Measurements from ENCODE around the gene RNH1. TPM values are rescaled to one million over a fixed set of nuclear protein-coding genes. Genes with fewer than 3 reads are reported as not detected.
A peak's percentile ranks its signal among the peaks of the same experiment; 100 is the strongest.
"Not testable (repeated sequence)": the region's sequence is repeated elsewhere in the genome, so short reads cannot be mapped to it uniquely, and the experiment has no call there.

Gene RNH1
- total RNA-seq, 5 donors from 2014 or later (not counting 1 experiment from before 2014, with no cell fraction given): 126 to 141 (median 131) TPM

- Mint-ChIP-seq H3K4me1 (peaks cover 4 to 7% (median 5%) of the 10 kb centered on the region in 3 donors), H3K4me3 (no peak overlapping the region), H3K27ac (no peak overlapping the region), H3K36me3 (no peaks in the 10 kb centered on the region), H3K27me3 (no peaks in the 10 kb centered on the region), H3K9me3 (peaks cover 0 to 3% (median 0%) of the 10 kb centered on the region in 3 donors)
- CTCF ChIA-PET: interaction anchor here in 1 of 2 donors (0.6 kb wide), 1 partner anchor 1447 kb away, joined by 3 read pairs; no protein-coding TSS in a partner anchor
- DNase-seq (no peak), ATAC-seq (replicated peaks in 1 of 4) (no peak)
- Histone ChIP-seq H3K4me1 (ENCODE audit: control insufficient read depth in 1 of 2, extremely low read depth in 1 of 2, insufficient read depth in 2 of 2, low read length in 2 of 2) (peaks cover 2 to 7% of the 10 kb centered on the region in 2 experiments), H3K36me3 (ENCODE audit: control insufficient read depth in 2 of 2, extremely low read depth in 1 of 2, insufficient read depth in 1 of 2, low read length in 1 of 2) (no peaks in the 10 kb centered on the region), H3K4me3 (ENCODE audit: control insufficient read depth in 1 of 2, extremely low read depth in 1 of 2, low read length in 1 of 2) (no peak overlapping the region), H3K9me3 (no peaks in the 10 kb centered on the region), H3K27ac (ENCODE audit: low read length) (no peak overlapping the region), H3K27me3 (replicated peaks in 1 of 2; ENCODE audit: control insufficient read depth in 2 of 2, extremely low read depth in 1 of 2, insufficient read depth in 2 of 2, low read length in 1 of 2) (no peaks in the 10 kb centered on the region)
- WGBS (ENCODE audit: insufficient coverage): 93% methylated on average over 35 of the region's 39 CpGs
- POLR2A ChIA-PET: no interaction called here
These were observed 13.6 kb upstream of the RNH1 start for GRCh38 chr11:520428-521176.

GRCh38 chr11:518463-519202 is 11.6 kb upstream of the RNH1 start:
- Histone ChIP-seq H3K36me3 (ENCODE audit: control insufficient read depth in 2 of 2, extremely low read depth in 1 of 2, insufficient read depth in 1 of 2, low read length in 1 of 2) (no peaks in the 10 kb centered on the region), H3K4me3 (ENCODE audit: control insufficient read depth in 1 of 2, extremely low read depth in 1 of 2, low read length in 1 of 2) (peak overlapping the region; percentile 23 to 28), H3K4me1 (ENCODE audit: control insufficient read depth in 1 of 2, extremely low read depth in 1 of 2, insufficient read depth in 2 of 2, low read length in 2 of 2) (peaks cover 2 to 7% of the 10 kb centered on the region in 2 experiments), H3K9me3 (no peaks in the 10 kb centered on the region), H3K27me3 (replicated peaks in 1 of 2; ENCODE audit: control insufficient read depth in 2 of 2, extremely low read depth in 1 of 2, insufficient read depth in 2 of 2, low read length in 1 of 2) (no peaks in the 10 kb centered on the region), H3K27ac (ENCODE audit: low read length) (peak overlapping the region; percentile 44)
- ATAC-seq (replicated peaks in 1 of 4) (peak; percentile 84 to 98 (median 94)), DNase-seq (peak; percentile 64 to 97 (median 85))
- ChIA-PET CTCF (interaction anchor here (0.6 to 2.0 kb wide), 6 partner anchors 10 to 937 kb away, joined by 3 to 10 read pairs (median 3); partner anchors contain the start of gene RNH1 (in 1 of the 2)), POLR2A (interaction anchor here in 1 of 2 donors (0.6 kb wide), 1 partner anchor 304 kb away, joined by 5 read pairs; no protein-coding TSS in a partner anchor)
- Mint-ChIP-seq H3K9me3 (peaks cover 0 to 3% (median 0%) of the 10 kb centered on the region in 3 donors), H3K27ac (peak overlapping the region; percentile 84 to 89), H3K4me1 (peaks cover 4 to 7% (median 5%) of the 10 kb centered on the region in 3 donors), H3K4me3 (peak overlapping the region; percentile 71 to 83 (median 76)), H3K27me3 (no peaks in the 10 kb centered on the region), H3K36me3 (no peaks in the 10 kb centered on the region)
- WGBS (ENCODE audit: insufficient coverage): 3% methylated on average over 64 of the region's 74 CpGs

- CTCF ChIA-PET; H3K4me1 Mint-ChIP-seq; H3K36me3 ChIP-seq (ENCODE audit: control insufficient read depth in 2 of 2, extremely low read depth in 1 of 2, insufficient read depth in 1 of 2, low read length in 1 of 2); ATAC-seq (replicated peaks in 1 of 4); H3K9me3 Mint-ChIP-seq; H3K27me3 Mint-ChIP-seq; H3K4me3 ChIP-seq (ENCODE audit: control insufficient read depth in 1 of 2, extremely low read depth in 1 of 2, low read length in 1 of 2); H3K27ac ChIP-seq (ENCODE audit: low read length); H3K4me3 Mint-ChIP-seq; H3K4me1 ChIP-seq (ENCODE audit: control insufficient read depth in 1 of 2, extremely low read depth in 1 of 2, insufficient read depth in 2 of 2, low read length in 2 of 2); H3K27me3 ChIP-seq (replicated peaks in 1 of 2; ENCODE audit: control insufficient read depth in 2 of 2, extremely low read depth in 1 of 2, insufficient read depth in 2 of 2, low read length in 1 of 2); H3K9me3 ChIP-seq; POLR2A ChIA-PET; DNase-seq; H3K36me3 Mint-ChIP-seq: not testable (repeated sequence)
- 92% methylated on average over 15 of the region's 43 CpGs for WGBS (ENCODE audit: insufficient coverage)
- H3K27ac Mint-ChIP-seq: peak overlapping the region in 1 of 2 donors; percentile 34
These were observed 10.1 kb upstream of the RNH1 start for GRCh38 chr11:516918-517685.

- DNase-seq (no peak), ATAC-seq (replicated peaks in 1 of 4) (no peak)
- CTCF ChIA-PET: interaction anchor here in 1 of 2 donors (0.7 kb wide), 1 partner anchor 266 kb away, joined by 3 read pairs; no protein-coding TSS in a partner anchor
- no CpG with 5 or more reads among the region's 4 CpGs for WGBS (ENCODE audit: insufficient coverage)
- Histone ChIP-seq H3K4me3 (ENCODE audit: control insufficient read depth in 1 of 2, extremely low read depth in 1 of 2, low read length in 1 of 2) (no peak overlapping the region), H3K27ac (ENCODE audit: low read length) (no peak overlapping the region), H3K36me3 (ENCODE audit: control insufficient read depth in 2 of 2, extremely low read depth in 1 of 2, insufficient read depth in 1 of 2, low read length in 1 of 2) (peaks cover 2% of the 10 kb centered on the region in 2 donors), H3K9me3 (no peaks in the 10 kb centered on the region), H3K27me3 (replicated peaks in 1 of 2; ENCODE audit: control insufficient read depth in 2 of 2, extremely low read depth in 1 of 2, insufficient read depth in 2 of 2, low read length in 1 of 2) (no peaks in the 10 kb centered on the region), H3K4me1 (ENCODE audit: control insufficient read depth in 1 of 2, extremely low read depth in 1 of 2, insufficient read depth in 2 of 2, low read length in 2 of 2) (peaks cover 2 to 7% of the 10 kb centered on the region in 2 experiments)
- peaks cover 4 to 7% (median 5%) of the 10 kb centered on the region in 3 donors for H3K4me1 Mint-ChIP-seq
- H3K27me3 Mint-ChIP-seq: no peaks in the 10 kb centered on the region
- peaks cover 9% of the 10 kb centered on the region for H3K36me3 Mint-ChIP-seq
- POLR2A ChIA-PET: interaction anchor here in 1 of 2 donors (0.6 to 0.7 kb wide), 2 partner anchors 13 to 271 kb away, joined by 3 to 16 read pairs; no protein-coding TSS in a partner anchor
- peak overlapping the region in 1 of 3 donors; percentile 15 for H3K4me3 Mint-ChIP-seq
- H3K9me3 Mint-ChIP-seq: peaks cover 0 to 3% (median 0%) of the 10 kb centered on the region in 3 donors
- no peak overlapping the region for H3K27ac Mint-ChIP-seq
These were observed 9.4 kb upstream of the RNH1 start for GRCh38 chr11:516400-516799.

- H3K27me3 Mint-ChIP-seq: no peaks in the 10 kb centered on the region
- no peak overlapping the region for H3K4me3 ChIP-seq (ENCODE audit: control insufficient read depth in 1 of 2, extremely low read depth in 1 of 2, low read length in 1 of 2)
- H3K4me1 Mint-ChIP-seq: peaks cover 4 to 7% (median 5%) of the 10 kb centered on the region in 3 donors
- no peaks in the 10 kb centered on the region for H3K27me3 ChIP-seq (replicated peaks in 1 of 2; ENCODE audit: control insufficient read depth in 2 of 2, extremely low read depth in 1 of 2, insufficient read depth in 2 of 2, low read length in 1 of 2)
- H3K36me3 Mint-ChIP-seq: peaks cover 11% of the 10 kb centered on the region
- no peaks in the 10 kb centered on the region for H3K9me3 ChIP-seq
- H3K9me3 Mint-ChIP-seq: peaks cover 0 to 3% (median 0%) of the 10 kb centered on the region in 3 donors
- ChIA-PET POLR2A (no interaction called here), CTCF (no interaction called here)
- no peak overlapping the region for H3K27ac Mint-ChIP-seq
- ATAC-seq (replicated peaks in 1 of 4) (no peak), DNase-seq (no peak)
- no peak overlapping the region for H3K4me3 Mint-ChIP-seq
- WGBS (ENCODE audit: insufficient coverage): 76% methylated on average over 5 of the region's 6 CpGs
- peaks cover 2 to 7% of the 10 kb centered on the region in 2 experiments for H3K4me1 ChIP-seq (ENCODE audit: control insufficient read depth in 1 of 2, extremely low read depth in 1 of 2, insufficient read depth in 2 of 2, low read length in 2 of 2)
- no peak overlapping the region for H3K27ac ChIP-seq (ENCODE audit: low read length)
- peaks cover 2% of the 10 kb centered on the region in 2 donors for H3K36me3 ChIP-seq (ENCODE audit: control insufficient read depth in 2 of 2, extremely low read depth in 1 of 2, insufficient read depth in 1 of 2, low read length in 1 of 2)
These were observed 8.1 kb upstream of the RNH1 start for GRCh38 chr11:515131-515530.

GRCh38 chr11:514606-515005 is 7.6 kb upstream of the RNH1 start:
- DNase-seq (no peak), ATAC-seq (replicated peaks in 1 of 4) (no peak)
- H3K27me3 Mint-ChIP-seq: no peaks in the 10 kb centered on the region
- Histone ChIP-seq H3K4me1 (ENCODE audit: control insufficient read depth in 1 of 2, extremely low read depth in 1 of 2, insufficient read depth in 2 of 2, low read length in 2 of 2) (peaks cover 2 to 7% of the 10 kb centered on the region in 2 experiments), H3K9me3 (no peaks in the 10 kb centered on the region), H3K4me3 (ENCODE audit: control insufficient read depth in 1 of 2, extremely low read depth in 1 of 2, low read length in 1 of 2) (no peak overlapping the region), H3K27ac (ENCODE audit: low read length) (no peak overlapping the region), H3K36me3 (ENCODE audit: control insufficient read depth in 2 of 2, extremely low read depth in 1 of 2, insufficient read depth in 1 of 2, low read length in 1 of 2) (peaks cover 2% of the 10 kb centered on the region in 2 donors), H3K27me3 (replicated peaks in 1 of 2; ENCODE audit: control insufficient read depth in 2 of 2, extremely low read depth in 1 of 2, insufficient read depth in 2 of 2, low read length in 1 of 2) (no peaks in the 10 kb centered on the region)
- H3K9me3 Mint-ChIP-seq: peaks cover 0 to 3% (median 0%) of the 10 kb centered on the region in 3 donors
- ChIA-PET CTCF (no interaction called here), POLR2A (no interaction called here)
- H3K4me1 Mint-ChIP-seq: peaks cover 4 to 7% (median 5%) of the 10 kb centered on the region in 3 donors
- over 99% methylated on average over 10 of the region's 10 CpGs for WGBS (ENCODE audit: insufficient coverage)
- no peak overlapping the region for H3K4me3 Mint-ChIP-seq
- no peak overlapping the region for H3K27ac Mint-ChIP-seq
- peaks cover 11% of the 10 kb centered on the region for H3K36me3 Mint-ChIP-seq

Measured in T-cell (primary cell).